H1 (cell line): ENCODE data around the gene NUDT3. TPM values are rescaled to one million over a fixed set of nuclear protein-coding genes. Genes with fewer than 3 reads are reported as not detected.
A peak's percentile ranks its signal among the peaks of the same experiment; 100 is the strongest.

Experiments used
- CHD7 ChIP-seq: fragments of 300-600 bp; sonication (generic); IDR thresholded peaks from 2 replicates; pipeline ENCODE4 v1.7.1; 2012; ENCODE audit warnings: low read length, moderate library complexity, mild to moderate bottlenecking, inconsistent platforms; ENCODE audit not compliant: insufficient replicate concordance
- KDM5A ChIP-seq: fragments of 200-600 bp; IDR thresholded peaks from 2 replicates; pipeline ENCODE4 v1.7.1; 2012; ENCODE audit warnings: mild to moderate bottlenecking, low read length, inconsistent platforms, mixed read lengths
- MAX ChIP-seq: IDR thresholded peaks from 2 replicates; pipeline ENCODE4 v1.6.1; 2012; ENCODE audit warnings: inconsistent platforms
- SIN3A ChIP-seq, 2 experiments: IDR thresholded peaks in 1 of 2; conservative IDR thresholded peaks in 1 of 2; 2 replicates each; pipeline ENCODE4 v1.6.1; 2011 to 2012; ENCODE audit warnings: low read length in 2 of 2, improper control_type of control experiment in 1 of 2, low read depth in 1 of 2, mild to moderate bottlenecking in 1 of 2
- SIRT6 ChIP-seq: IDR thresholded peaks from one replicate; pipeline ENCODE4 v1.7.1; 2012; ENCODE audit warnings: low read length, inconsistent platforms
- SP2 ChIP-seq: IDR thresholded peaks from 2 replicates; pipeline ENCODE4 v1.6.1; 2012; ENCODE audit warnings: mild to moderate bottlenecking, low read length, inconsistent platforms
- TCF12 ChIP-seq: IDR thresholded peaks from 2 replicates; pipeline ENCODE4 v1.6.1; 2011; ENCODE audit warnings: low read depth, mild to moderate bottlenecking, low read length
- polyA plus RNA-seq, 7 experiments: library from polyadenylated mRNA; depleted of rRNA in 3 of 7; stranded (reverse) in 5 of 7; unstranded in 2 of 7; fragments of >200 nt in 5 of 7; fragments of 200-250 nt in 2 of 7; gene quantifications; 1 replicate in 5 of 7; 2 replicates in 1 of 7; 4 replicates in 1 of 7; pipeline versions ENCODE4 v1.2.1 to v1.2.3, GENCODE V29; 2011 to 2013; ENCODE audit warnings: missing spikeins in 2 of 7, mixed read lengths in 2 of 7
- total RNA-seq: library from RNA; stranded (reverse); fragmentation: NEBNext Ultra II Directional; extraction: Animal tissue kit (Norgen Biotek cat#: 25700); gene quantifications from 2 replicates; pipeline ENCODE4 v1.2.1, GENCODE V29; 2021

The NUDT3 gene
- total and polyA plus RNA-seq, 2 of the 8 experiments (the other 6 are each of a cell fraction or from before 2014, with no cell fraction given), result 14.1 to 36.9 TPM

- peak; percentile 89 for TF ChIP-seq SIRT6
- 0 out of 2 replicates have a peak, but pooled peaks have one; percentile 34 for TF ChIP-seq MAX
- TF ChIP-seq KDM5A, result no peak
- TF ChIP-seq CHD7, result peak; percentile 78
- no peak for TF ChIP-seq TCF12
- TF ChIP-seq SIN3A (conservative IDR thresholded peaks at IDR 0.05 in 1 of 2, IDR thresholded peaks at IDR 0.05 in 1 of 2; ENCODE audit: low read depth in 1 of 2, low read length in 2 of 2), result 0 out of 4 replicates have a peak, but pooled peaks have one; percentile 59 to 62
- TF ChIP-seq SP2, result no peak
- TF ChIP-seq, all 59 proteins: peak for 11
Observed at GRCh38 chr6:34246563-34247391, 145.7 kb downstream of the NUDT3 start (continued).
